ENCODE data around the gene RHBDD1. TPM values are rescaled to one million over a fixed set of nuclear protein-coding genes. Genes with fewer than 3 reads are reported as not detected.

Gene RHBDD1
- total and polyA plus RNA-seq, 2 donors (not counting 1 experiment from before 2014, with no cell fraction given), result 21.2 to 128 TPM

DNA sequence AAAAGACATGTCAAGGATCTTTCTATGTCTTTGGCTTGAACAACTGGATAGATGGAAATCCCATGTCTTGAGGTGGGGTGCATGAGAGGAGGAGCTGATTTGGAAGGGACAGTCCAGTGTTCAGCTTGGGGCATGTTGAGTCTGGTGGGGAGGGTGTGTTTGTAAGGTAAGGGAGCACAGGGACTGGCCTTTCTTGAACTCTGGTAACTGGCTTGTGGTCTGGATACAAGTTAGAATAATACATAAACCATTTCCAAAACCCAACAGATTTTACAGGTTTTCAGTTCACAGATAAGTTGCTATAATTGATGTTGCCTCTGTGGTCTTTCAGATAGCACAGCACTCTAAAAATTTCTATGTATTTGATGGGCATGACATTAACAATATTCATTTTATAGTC is 24.2 kb downstream of the RHBDD1 start:
- Histone ChIP-seq H3K4me2 (replicated peaks; ENCODE audit: low read depth, low read length, poor library complexity, severe bottlenecking) (no peak overlapping the region), H3K4me1 (ENCODE audit: control insufficient read depth in 2 of 2, insufficient read depth in 2 of 2, low read length in 2 of 2) (peaks cover 9 to 14% of the 10 kb centered on the region in 2 donors), H3K27ac (ENCODE audit: low read length in 2 of 2) (no peak overlapping the region), H3K36me3 (replicated peaks in 1 of 2; ENCODE audit: control extremely low read depth in 1 of 2, control insufficient read depth in 1 of 2, extremely low read depth in 1 of 2, insufficient read depth in 2 of 2, low read length in 1 of 2) (peaks cover 0 to 8% of the 10 kb centered on the region in 2 experiments), H3K4me3 (ENCODE audit: control extremely low read depth in 1 of 5, extremely low read depth in 1 of 5, insufficient read depth in 1 of 5, low read depth in 2 of 5, low read length in 4 of 5) (no peak overlapping the region), H2AFZ (ENCODE audit: insufficient read depth, low read depth, low read length, poor library complexity, severe bottlenecking) (no peak overlapping the region), H3K79me2 (ENCODE audit: control insufficient read depth, insufficient read depth, low read length) (peaks cover 49% of the 10 kb centered on the region), H3K9me3 (ENCODE audit: control extremely low read depth in 1 of 3, control insufficient read depth in 2 of 3, insufficient read depth in 1 of 3, low read length in 2 of 3) (no peaks in the 10 kb centered on the region), H4K20me1 (ENCODE audit: control insufficient read depth, insufficient read depth, low read length, poor library complexity, severe bottlenecking) (peaks cover 23% of the 10 kb centered on the region), H3K9ac (ENCODE audit: low read length) (no peak overlapping the region), H3K27me3 (replicated peaks in 1 of 4; ENCODE audit: control extremely low read depth in 1 of 4, control insufficient read depth in 3 of 4, insufficient read depth in 4 of 4, low read length in 3 of 4) (no peaks in the 10 kb centered on the region)
- Mint-ChIP-seq H3K27ac (no peak overlapping the region), H3K9me3 (ENCODE audit: insufficient read depth) (no peaks in the 10 kb centered on the region), H3K4me3 (no peak overlapping the region), H3K27me3 (no peaks in the 10 kb centered on the region), H3K4me1 (peaks cover 51% of the 10 kb centered on the region)
- ChIA-PET POLR2A (no interaction called here), CTCF (interaction anchor here (1.3 kb wide), 1 partner anchor 12 kb away, joined by 3 read pairs; no protein-coding TSS in a partner anchor)
- no peak for DNase-seq
- intact Hi-C loops (cut with micrococcal nuclease), result no loop called here
- ATAC-seq (ENCODE audit: low read depth), result no peak
- TF ChIP-seq EZH2 (IDR thresholded peaks at IDR 0.05; ENCODE audit: borderline replicate concordance, insufficient read depth, low read depth, low read length, poor library complexity, severe bottlenecking), result no peak
- TF ChIP-seq, protein P1, sequence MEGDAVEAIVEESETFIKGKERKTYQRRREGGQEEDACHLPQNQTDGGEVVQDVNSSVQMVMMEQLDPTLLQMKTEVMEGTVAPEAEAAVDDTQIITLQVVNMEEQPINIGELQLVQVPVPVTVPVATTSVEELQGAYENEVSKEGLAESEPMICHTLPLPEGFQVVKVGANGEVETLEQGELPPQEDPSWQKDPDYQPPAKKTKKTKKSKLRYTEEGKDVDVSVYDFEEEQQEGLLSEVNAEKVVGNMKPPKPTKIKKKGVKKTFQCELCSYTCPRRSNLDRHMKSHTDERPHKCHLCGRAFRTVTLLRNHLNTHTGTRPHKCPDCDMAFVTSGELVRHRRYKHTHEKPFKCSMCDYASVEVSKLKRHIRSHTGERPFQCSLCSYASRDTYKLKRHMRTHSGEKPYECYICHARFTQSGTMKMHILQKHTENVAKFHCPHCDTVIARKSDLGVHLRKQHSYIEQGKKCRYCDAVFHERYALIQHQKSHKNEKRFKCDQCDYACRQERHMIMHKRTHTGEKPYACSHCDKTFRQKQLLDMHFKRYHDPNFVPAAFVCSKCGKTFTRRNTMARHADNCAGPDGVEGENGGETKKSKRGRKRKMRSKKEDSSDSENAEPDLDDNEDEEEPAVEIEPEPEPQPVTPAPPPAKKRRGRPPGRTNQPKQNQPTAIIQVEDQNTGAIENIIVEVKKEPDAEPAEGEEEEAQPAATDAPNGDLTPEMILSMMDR (IDR thresholded peaks at IDR 0.05), result no peak

DNA sequence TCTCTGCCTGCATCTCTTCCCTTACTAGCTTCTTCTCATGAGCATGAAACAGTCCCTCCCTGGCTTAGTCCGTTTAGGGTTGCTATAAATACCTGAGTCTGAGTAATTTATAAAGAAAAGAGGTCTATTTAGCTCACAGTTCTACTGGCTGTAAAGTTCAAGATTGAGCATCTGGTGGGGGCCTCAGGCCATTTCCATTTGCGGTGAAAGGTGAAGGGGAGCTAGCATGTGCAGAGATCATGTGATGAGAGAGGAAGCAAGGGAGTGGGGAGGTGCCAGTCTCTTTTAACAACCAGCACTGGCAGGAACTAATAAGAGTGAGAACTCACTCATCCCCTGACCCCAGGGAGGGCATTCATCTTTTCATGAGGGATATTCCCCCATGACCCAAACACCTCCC is 26.8 kb downstream of the RHBDD1 start:
- Mint-ChIP-seq H3K27ac (peak overlapping the region; percentile 50), H3K27me3 (no peaks in the 10 kb centered on the region), H3K4me3 (peak overlapping the region; percentile 11), H3K9me3 (ENCODE audit: insufficient read depth) (no peaks in the 10 kb centered on the region), H3K4me1 (peaks cover 43% of the 10 kb centered on the region)
- H3K36me3 ChIP-seq (replicated peaks in 1 of 2; ENCODE audit: control extremely low read depth in 1 of 2, control insufficient read depth in 1 of 2, extremely low read depth in 1 of 2, insufficient read depth in 2 of 2, low read length in 1 of 2), result peaks cover 0 to 28% of the 10 kb centered on the region in 2 experiments
- H3K79me2 ChIP-seq (ENCODE audit: control insufficient read depth, insufficient read depth, low read length), result peaks cover 35% of the 10 kb centered on the region
- DNase-seq (no peak), ATAC-seq (ENCODE audit: low read depth) (peak; percentile 41)
- WGBS (ENCODE audit: insufficient coverage), result 70% methylated on average over 1 of the region's 2 CpGs
- intact Hi-C loops (cut with micrococcal nuclease), result no loop called here
- H2AFZ ChIP-seq (ENCODE audit: insufficient read depth, low read depth, low read length, poor library complexity, severe bottlenecking), result no peak overlapping the region
- H3K27me3 ChIP-seq (replicated peaks in 1 of 4; ENCODE audit: control extremely low read depth in 1 of 4, control insufficient read depth in 3 of 4, insufficient read depth in 4 of 4, low read length in 3 of 4), result no peaks in the 10 kb centered on the region
- H3K9ac ChIP-seq (ENCODE audit: low read length), result no peak overlapping the region
- H3K4me3 ChIP-seq (ENCODE audit: control extremely low read depth in 1 of 5, extremely low read depth in 1 of 5, insufficient read depth in 1 of 5, low read depth in 2 of 5, low read length in 4 of 5), result no peak overlapping the region
- no peak overlapping the region for H3K27ac ChIP-seq (ENCODE audit: low read length in 2 of 2)
- H3K4me1 ChIP-seq (ENCODE audit: control insufficient read depth in 2 of 2, insufficient read depth in 2 of 2, low read length in 2 of 2), result peaks cover 9 to 14% of the 10 kb centered on the region in 2 donors
- no peaks in the 10 kb centered on the region for H3K9me3 ChIP-seq (ENCODE audit: control extremely low read depth in 1 of 3, control insufficient read depth in 2 of 3, insufficient read depth in 1 of 3, low read length in 2 of 3)
- H3K4me2 ChIP-seq (replicated peaks; ENCODE audit: low read depth, low read length, poor library complexity, severe bottlenecking), result peak overlapping the region; percentile 25
- ChIA-PET POLR2A (no interaction called here), CTCF (interaction anchor here (1.1 to 1.5 kb wide), 2 partner anchors 15 to 66 kb away, joined by 3 to 4 read pairs; no protein-coding TSS in a partner anchor)
- H4K20me1 ChIP-seq (ENCODE audit: control insufficient read depth, insufficient read depth, low read length, poor library complexity, severe bottlenecking), result peaks cover 20% of the 10 kb centered on the region
- TF ChIP-seq, protein P1 (IDR thresholded peaks at IDR 0.05), result no peak
